Measurements from ENCODE around the gene CLIP2. TPM values are rescaled to one million over a fixed set of nuclear protein-coding genes. Genes with fewer than 3 reads are reported as not detected.
A peak's percentile ranks its signal among the peaks of the same experiment; 100 is the strongest.
"Not testable (repeated sequence)": the region's sequence is repeated elsewhere in the genome, so short reads cannot be mapped to it uniquely, and the experiment has no call there.

CLIP2 gene
- total RNA-seq, 1 experiment from 2014 or later: 21.6 TPM

GRCh38 chr7:74312418-74313028 lies 23.3 kb downstream of the CLIP2 start:
- Histone ChIP-seq H3T11ph (ENCODE audit: low read length) (no peak overlapping the region), H3K18ac (ENCODE audit: insufficient read length, low read depth, low read length) (no peak overlapping the region), H3K4me1 (ENCODE audit: insufficient read depth, low read length) (no peaks in the 10 kb centered on the region; the same call in 1 of the 2 replicates), H2BK5ac (ENCODE audit: insufficient read length, low read length) (no peak overlapping the region), H3K4me2 (ENCODE audit: insufficient read depth, insufficient read length, low read length) (no peak overlapping the region), H2BK15ac (ENCODE audit: low read depth, low read length) (no peak overlapping the region), H4K5ac (ENCODE audit: insufficient read length, low read depth, low read length) (no peak overlapping the region), H2BK20ac (ENCODE audit: low read depth, low read length, poor library complexity, severe bottlenecking) (no peak overlapping the region), H3K14ac (ENCODE audit: insufficient read depth, low read length) (no peak overlapping the region; the same call in 1 of the 2 replicates), H3K23me2 (ENCODE audit: insufficient read length, low read depth, low read length, poor library complexity, severe bottlenecking) (no peaks in the 10 kb centered on the region), H3K4ac (ENCODE audit: low read depth, low read length) (no peak overlapping the region), H4K91ac (ENCODE audit: insufficient read length, low read depth, low read length) (no peak overlapping the region), H3K27ac (ENCODE audit: insufficient read length, low read depth, low read length) (no peak overlapping the region), H3K79me1 (ENCODE audit: insufficient read depth, low read depth, low read length, poor library complexity, severe bottlenecking) (no peaks in the 10 kb centered on the region), H2BK12ac (ENCODE audit: insufficient read length, low read depth, low read length) (no peak overlapping the region), H3K23ac (ENCODE audit: insufficient read length, low read depth, low read length) (no peak overlapping the region), H2AK5ac (ENCODE audit: insufficient read length, low read length) (no peak overlapping the region), H3K9me3 (ENCODE audit: control insufficient read depth, low read depth, low read length) (no peaks in the 10 kb centered on the region), H4K8ac (replicated peaks; ENCODE audit: insufficient read length, low read depth, low read length) (no peak overlapping the region), H3K79me2 (ENCODE audit: insufficient read depth, low read length) (no peaks in the 10 kb centered on the region; the same call in 1 of the 2 replicates), H3K27me3 (ENCODE audit: insufficient read depth, low read length) (no peaks in the 10 kb centered on the region), H4K20me1 (ENCODE audit: control insufficient read depth, insufficient read depth, insufficient read length) (no peaks in the 10 kb centered on the region), H3K56ac (ENCODE audit: insufficient read length, low read depth, low read length) (no peak overlapping the region), H3K9ac (ENCODE audit: extremely low read depth, insufficient read length, low read length) (no peak overlapping the region), H2BK120ac (ENCODE audit: low read depth, low read length, poor library complexity, severe bottlenecking) (no peak overlapping the region), H2AFZ (ENCODE audit: low read length) (no peak overlapping the region)
- no peak for TF ChIP-seq CTCF (conservative IDR thresholded peaks at IDR 0.05)
- Mint-ChIP-seq H3K36me3 (ENCODE audit: insufficient read depth in 1 of 3, low read depth in 3 of 3) (peaks cover 4 to 10% (median 6%) of the 10 kb centered on the region in 3 experiments; a peak in 6 of 7 replicates), H3K27ac (peak overlapping the region in 2 of 3 experiments; percentile 49 to 74; a peak in 2 of 7 replicates), H3K4me1 (peaks cover 5 to 9% of the 10 kb centered on the region in 2 experiments), H3K9me3 (no peaks in the 10 kb centered on the region), H3K4me3 (no peak overlapping the region), H3K27me3 (ENCODE audit: low read depth) (no peaks in the 10 kb centered on the region; the same call in 1 of the 2 replicates)
- DNase-seq: no peak
- no CpG with 5 or more reads among the region's 16 CpGs for WGBS (ENCODE audit: extremely low coverage, insufficient read length, low lambda C conversion rate)

GRCh38 chr7:74315891-74316290 lies 26.7 kb downstream of the CLIP2 start:
- H3K9me3 Mint-ChIP-seq; H3K23me2 ChIP-seq (ENCODE audit: insufficient read length, low read depth, low read length, poor library complexity, severe bottlenecking); H3K79me1 ChIP-seq (ENCODE audit: insufficient read depth, low read depth, low read length, poor library complexity, severe bottlenecking); H4K5ac ChIP-seq (ENCODE audit: insufficient read length, low read depth, low read length); H3K23ac ChIP-seq (ENCODE audit: insufficient read length, low read depth, low read length); H3K9me3 ChIP-seq (ENCODE audit: control insufficient read depth, low read depth, low read length); H2BK20ac ChIP-seq (ENCODE audit: low read depth, low read length, poor library complexity, severe bottlenecking); H2AK5ac ChIP-seq (ENCODE audit: insufficient read length, low read length); H3K79me2 ChIP-seq (ENCODE audit: insufficient read depth, low read length); H3K27me3 ChIP-seq (ENCODE audit: insufficient read depth, low read length); H2AFZ ChIP-seq (ENCODE audit: low read length); H3K14ac ChIP-seq (ENCODE audit: insufficient read depth, low read length); H3T11ph ChIP-seq (ENCODE audit: low read length); H3K18ac ChIP-seq (ENCODE audit: insufficient read length, low read depth, low read length); H3K56ac ChIP-seq (ENCODE audit: insufficient read length, low read depth, low read length); H3K27ac ChIP-seq (ENCODE audit: insufficient read length, low read depth, low read length); H3K27me3 Mint-ChIP-seq (ENCODE audit: low read depth); H2BK120ac ChIP-seq (ENCODE audit: low read depth, low read length, poor library complexity, severe bottlenecking); DNase-seq; H4K91ac ChIP-seq (ENCODE audit: insufficient read length, low read depth, low read length); H3K9ac ChIP-seq (ENCODE audit: extremely low read depth, insufficient read length, low read length); H4K8ac ChIP-seq (replicated peaks; ENCODE audit: insufficient read length, low read depth, low read length); H3K4ac ChIP-seq (ENCODE audit: low read depth, low read length); H2BK5ac ChIP-seq (ENCODE audit: insufficient read length, low read length); H2BK12ac ChIP-seq (ENCODE audit: insufficient read length, low read depth, low read length); H3K4me2 ChIP-seq (ENCODE audit: insufficient read depth, insufficient read length, low read length); H3K4me1 ChIP-seq (ENCODE audit: insufficient read depth, low read length); H2BK15ac ChIP-seq (ENCODE audit: low read depth, low read length); H3K4me3 Mint-ChIP-seq; H4K20me1 ChIP-seq (ENCODE audit: control insufficient read depth, insufficient read depth, insufficient read length): not testable (repeated sequence)
- H3K27ac Mint-ChIP-seq: peak overlapping the region; percentile 2 to 74 (median 64); a peak in 3 of 7 replicates
- peaks cover 11 to 15% of the 10 kb centered on the region in 2 experiments for H3K4me1 Mint-ChIP-seq
- no CpG with 5 or more reads among the region's 4 CpGs for WGBS (ENCODE audit: extremely low coverage, insufficient read length, low lambda C conversion rate)
- peaks cover 14 to 25% (median 15%) of the 10 kb centered on the region in 3 experiments; a peak in 6 of 7 replicates for H3K36me3 Mint-ChIP-seq (ENCODE audit: insufficient read depth in 1 of 3, low read depth in 3 of 3)

All from H9 (cell line).